Neutrophil (primary cell): ENCODE results near the gene OXCT1.
"Not testable (repeated sequence)": the region's sequence is repeated elsewhere in the genome, so short reads cannot be mapped to it uniquely, and the experiment has no call there.

Source experiments
- H3K27ac ChIP-seq: fragments of 200-600 bp; sonication (generic); 2 replicates; pipeline ENCODE4 v1.5.1; 2016; ENCODE audit warnings: mild to moderate bottlenecking, moderate library complexity
- H3K27me3 ChIP-seq: fragments of 200-600 bp; sonication (generic); 2 replicates; pipeline ENCODE4 v1.6.0; 2016; ENCODE audit warnings: mild to moderate bottlenecking
- H3K36me3 ChIP-seq: fragments of 200-600 bp; sonication (generic); 2 replicates; pipeline ENCODE4 v1.5.1; 2017
- H3K4me1 ChIP-seq, 2 experiments: fragments of 200-600 bp in 1 of 2; sonication (generic) in 1 of 2; 1 replicate in 1 of 2; 2 replicates in 1 of 2; pipeline versions ENCODE4 v1.5.1 to v1.6.1; 2013 to 2016; ENCODE audit warnings: low read depth in 1 of 2, low read length in 1 of 2, mild to moderate bottlenecking in 1 of 2, moderate library complexity in 1 of 2; ENCODE audit not compliant: control insufficient read depth in 1 of 2, insufficient read depth in 1 of 2
- H3K4me3 ChIP-seq, 2 experiments: fragments of 200-600 bp in 1 of 2; sonication (generic) in 1 of 2; 1 replicate in 1 of 2; 2 replicates in 1 of 2; pipeline ENCODE4 v1.5.1; 2013 to 2016; ENCODE audit warnings: low read depth in 1 of 2, low read length in 1 of 2, mild to moderate bottlenecking in 1 of 2, moderate library complexity in 1 of 2
- H3K9me3 ChIP-seq: fragments of 200-600 bp; sonication (generic); 2 replicates; pipeline ENCODE4 v1.5.1; 2016
- CTCF ChIP-seq: fragments of 200-600 bp; sonication (generic); IDR thresholded peaks from 2 replicates; pipeline ENCODE4 v1.5.1; 2016; ENCODE audit warnings: antibody characterized with exemption

The OXCT1 gene

GRCh38 chr5:41751867-41752266, 118.4 kb downstream of the OXCT1 start:
- Histone ChIP-seq H3K27me3 (no peaks in the 10 kb centered on the region), H3K27ac (no peak overlapping the region), H3K4me3 (no peak overlapping the region), H3K36me3 (no peaks in the 10 kb centered on the region), H3K4me1 (no peaks in the 10 kb centered on the region), H3K9me3 (no peaks in the 10 kb centered on the region)
- TF ChIP-seq CTCF: no peak

- Histone ChIP-seq H3K27ac (no peak overlapping the region), H3K9me3 (no peaks in the 10 kb centered on the region), H3K4me1 (no peaks in the 10 kb centered on the region), H3K4me3 (no peak overlapping the region), H3K27me3 (no peaks in the 10 kb centered on the region), H3K36me3 (no peaks in the 10 kb centered on the region)
- no peak for TF ChIP-seq CTCF
Measured at GRCh38 chr5:41748631-41749030, 121.6 kb downstream of the OXCT1 start.

GRCh38 chr5:41747708-41748107, 122.5 kb downstream of the OXCT1 start:
- no peaks in the 10 kb centered on the region for H3K9me3 ChIP-seq
- no peaks in the 10 kb centered on the region for H3K36me3 ChIP-seq
- no peaks in the 10 kb centered on the region for H3K4me1 ChIP-seq
- no peaks in the 10 kb centered on the region for H3K27me3 ChIP-seq
- H3K4me3 ChIP-seq: no peak overlapping the region
- no peak overlapping the region for H3K27ac ChIP-seq
- TF ChIP-seq CTCF: no peak

DNA sequence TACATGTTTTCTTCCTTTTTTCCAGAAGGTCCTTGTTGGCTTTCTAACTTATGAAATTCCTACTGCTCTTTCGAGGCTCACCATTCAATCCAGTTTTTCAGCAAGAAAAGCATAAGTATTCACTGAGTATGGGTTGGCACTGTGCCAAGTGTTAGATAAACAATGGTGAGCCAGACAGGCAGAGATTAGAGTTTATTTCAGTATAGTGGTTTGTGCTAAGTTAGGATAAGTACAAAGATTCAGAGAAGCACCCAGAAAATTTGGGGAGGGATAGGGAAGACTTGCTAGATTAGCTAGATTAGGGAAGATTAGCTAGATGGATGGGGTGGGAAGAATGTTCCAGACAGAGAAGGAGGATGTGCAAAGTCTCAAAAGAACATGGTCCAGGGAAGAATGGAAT, 122.9 kb downstream of the OXCT1 start:
- H3K4me3 ChIP-seq: no peak overlapping the region
- H3K27ac ChIP-seq: no peak overlapping the region
- no peaks in the 10 kb centered on the region for H3K27me3 ChIP-seq
- no peaks in the 10 kb centered on the region for H3K9me3 ChIP-seq
- no peak for TF ChIP-seq CTCF
- H3K36me3 ChIP-seq: no peaks in the 10 kb centered on the region
- H3K4me1 ChIP-seq: no peaks in the 10 kb centered on the region

DNA sequence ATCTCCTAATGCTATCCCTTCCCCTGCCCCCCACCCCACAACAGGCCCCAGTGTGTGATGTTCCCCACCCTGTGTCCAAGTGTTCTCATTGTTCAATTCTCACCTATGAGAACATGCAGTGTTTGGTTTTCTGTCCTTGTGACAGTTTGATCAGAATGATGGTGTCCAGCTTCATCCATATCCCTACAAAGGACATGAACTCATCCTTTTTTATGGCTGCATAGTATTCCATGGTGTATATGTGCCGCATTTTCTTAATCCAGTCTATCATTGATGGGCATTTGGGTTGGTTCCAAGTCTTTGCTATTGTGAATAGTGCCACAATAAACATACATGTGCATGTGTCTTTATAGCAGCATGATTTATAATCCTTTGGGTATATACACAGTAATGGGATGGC, 127.6 kb downstream of the OXCT1 start:
- H3K27me3 ChIP-seq, H3K4me3 ChIP-seq: not testable (repeated sequence)

DNA sequence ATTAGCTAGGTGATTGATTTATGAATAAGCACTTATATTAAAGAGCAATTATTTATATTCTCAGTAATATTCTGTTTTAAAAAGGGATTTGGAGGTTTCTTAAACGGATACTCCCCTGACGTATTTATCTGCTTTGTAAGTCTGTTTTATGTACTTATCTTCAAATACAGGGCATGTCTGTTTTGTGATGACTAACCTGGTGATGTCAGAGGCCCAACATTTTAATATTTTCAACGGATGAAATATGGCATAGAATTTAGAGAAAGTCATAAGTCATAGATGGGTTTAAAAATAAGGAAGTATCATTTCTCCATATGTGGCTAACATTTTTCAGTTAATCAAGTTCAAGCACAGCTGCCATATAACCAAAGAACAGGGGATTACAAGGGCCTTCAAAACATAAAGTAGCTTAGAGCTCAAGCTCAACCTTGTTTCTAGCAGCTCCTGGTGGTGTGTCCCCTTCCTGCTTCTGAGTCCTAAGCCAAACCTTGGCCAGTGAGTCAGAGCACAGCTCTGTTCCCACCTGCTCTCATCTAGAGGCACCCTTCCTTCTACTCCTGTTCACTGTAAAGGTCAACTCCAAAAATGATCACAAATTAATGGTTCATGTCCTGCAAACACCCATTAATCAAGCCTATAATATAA, 131.4 kb downstream of the OXCT1 start:
- Histone ChIP-seq H3K27ac (no peak overlapping the region), H3K4me1 (no peaks in the 10 kb centered on the region), H3K9me3 (no peaks in the 10 kb centered on the region)

More for the DNA sequence above, 127.6 kb downstream of the OXCT1 start:
- not testable (repeated sequence) for H3K27ac ChIP-seq, H3K36me3 ChIP-seq, H3K4me1 ChIP-seq, H3K9me3 ChIP-seq

More for the DNA sequence above, 131.4 kb downstream of the OXCT1 start:
- TF ChIP-seq CTCF: no peak
- H3K27me3 ChIP-seq: no peaks in the 10 kb centered on the region
- H3K36me3 ChIP-seq: peaks cover 5% of the 10 kb centered on the region
- H3K4me3 ChIP-seq: no peak overlapping the region
